ENCODE measurements around the gene SFPQ.

The SFPQ gene

DNA sequence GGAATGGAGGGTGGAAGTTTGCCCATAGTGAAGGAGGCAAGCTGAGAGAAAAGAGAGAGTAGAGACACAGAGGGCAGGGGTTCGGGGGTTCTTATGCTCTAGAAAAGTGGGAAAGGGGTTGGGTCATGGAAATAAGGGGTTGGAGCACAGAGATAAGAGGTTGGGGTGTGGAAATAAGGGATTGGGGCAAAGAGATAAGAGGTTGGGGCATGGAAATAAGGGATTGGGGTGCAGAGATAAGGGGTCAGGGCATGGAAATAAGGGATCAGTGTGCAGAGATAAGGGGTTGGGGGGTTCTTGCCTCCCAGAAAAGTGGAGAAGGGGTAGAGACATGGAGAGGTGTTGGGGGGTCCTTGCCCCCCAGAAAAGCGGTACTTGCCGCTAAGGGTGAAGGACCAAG, 56.2 kb downstream of the SFPQ start:
- DNase-seq: no peak
